CD4-positive, CD25-positive, alpha-beta regulatory T cell (primary cell): ENCODE results near the gene MLLT6. TPM values are rescaled to one million over a fixed set of nuclear protein-coding genes. Genes with fewer than 3 reads are reported as not detected.

Source experiments
- ATAC-seq, 2 donors: fragments of 150-1000 bp; cut with Tn5 transposase; one replicate each; pipeline ENCODE4 v1.10.0; 2021; ENCODE audit warnings: low read depth in 2 of 2, moderate number of reproducible peaks in 2 of 2, moderate library complexity in 1 of 2
- DNase-seq, 3 donors: peaks; one replicate each; pipeline versions ENCODE4 v3.0.0 to v3.0.0-alpha.2; 2012 to 2022; ENCODE audit warnings: mixed read lengths in 1 of 3
- H3K27ac ChIP-seq: one replicate; pipeline ENCODE4 v1.7.0; 2013; ENCODE audit warnings: mild to moderate bottlenecking, low read length; ENCODE audit not compliant: insufficient read depth, poor library complexity, severe bottlenecking
- H3K27me3 ChIP-seq: one replicate; pipeline ENCODE4 v1.7.0; 2013; ENCODE audit warnings: low read length; ENCODE audit not compliant: control insufficient read depth, insufficient read depth
- H3K36me3 ChIP-seq: one replicate; pipeline ENCODE4 v1.7.0; 2013; ENCODE audit warnings: mild to moderate bottlenecking, low read length, moderate library complexity; ENCODE audit not compliant: control insufficient read depth, insufficient read depth
- H3K4me1 ChIP-seq: 2 replicates; pipeline ENCODE4 v1.7.0; 2013; ENCODE audit warnings: mild to moderate bottlenecking, low read length; ENCODE audit not compliant: insufficient read depth, control insufficient read depth, poor library complexity, severe bottlenecking
- H3K4me3 ChIP-seq: one replicate; pipeline ENCODE4 v1.7.0; 2013; ENCODE audit warnings: low read depth, mild to moderate bottlenecking, low read length, moderate library complexity
- H3K9me3 ChIP-seq, 2 experiments: 1 replicate in 1 of 2; 2 replicates in 1 of 2; pipeline ENCODE4 v1.7.0; 2013; ENCODE audit warnings: low read length in 2 of 2, mild to moderate bottlenecking in 1 of 2, moderate library complexity in 1 of 2; ENCODE audit not compliant: control insufficient read depth in 2 of 2
- H3K27ac Mint-ChIP-seq, 3 donors: one replicate each; pipeline ENCODE4 v1.8.0; 2020 to 2022; ENCODE audit warnings: mild to moderate bottlenecking in 3 of 3, mixed read lengths in 3 of 3, moderate library complexity in 2 of 3
- H3K27me3 Mint-ChIP-seq: one replicate; pipeline ENCODE4 v1.8.0; 2022; ENCODE audit warnings: mild to moderate bottlenecking, mixed read lengths
- H3K36me3 Mint-ChIP-seq: one replicate; pipeline ENCODE4 v1.8.0; 2020; ENCODE audit warnings: mixed read lengths
- H3K4me1 Mint-ChIP-seq, 4 donors: one replicate each; pipeline ENCODE4 v1.8.0; 2020 to 2022; ENCODE audit warnings: mixed read lengths in 4 of 4, mild to moderate bottlenecking in 1 of 4
- H3K4me3 Mint-ChIP-seq, 4 donors: one replicate each; pipeline ENCODE4 v1.8.0; 2020 to 2022; ENCODE audit warnings: mild to moderate bottlenecking in 4 of 4, mixed read lengths in 4 of 4, moderate library complexity in 3 of 4
- H3K9me3 Mint-ChIP-seq, 7 donors: one replicate each; pipeline ENCODE4 v1.8.0; 2020 to 2022; ENCODE audit warnings: mixed read lengths in 7 of 7, mild to moderate bottlenecking in 3 of 7, moderate library complexity in 2 of 7
- polyA plus RNA-seq, 4 donors: library from polyadenylated mRNA; unstranded; fragments of 300-500 nt; fragmentation: Illumina TruSeq; gene quantifications; one replicate each; pipeline ENCODE4 v1.2.3, GENCODE V29; 2021
- total RNA-seq: library from RNA; stranded (reverse); gene quantifications from one replicate; pipeline ENCODE4 v1.2.3, GENCODE V29; 2022

The MLLT6 gene
- total and polyA plus RNA-seq, 5 donors from 2014 or later: 5.2 to 361 (median 6.7) TPM

DNA sequence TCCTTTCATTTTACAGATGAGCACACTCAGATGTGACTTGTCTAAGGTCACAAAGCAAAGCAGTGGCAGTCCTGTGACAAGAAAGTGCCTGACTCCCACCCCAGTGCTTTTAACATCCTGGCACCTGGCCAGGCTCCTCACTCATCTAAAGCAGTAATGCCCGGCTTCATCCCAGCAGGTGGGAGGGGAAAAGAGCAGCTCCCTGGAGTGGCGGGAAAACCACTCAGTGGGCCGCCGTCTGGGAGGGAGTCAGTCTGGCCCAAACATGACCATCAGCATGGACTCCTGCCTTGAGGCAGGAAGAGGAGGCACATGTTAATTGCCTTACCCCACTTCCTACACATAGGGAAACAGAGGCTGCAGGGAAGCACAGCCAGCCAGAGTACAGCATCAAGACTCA is 40.5 kb downstream of the MLLT6 start:
- H3K36me3 Mint-ChIP-seq: peaks cover 8% of the 10 kb centered on the region
- peaks cover 0 to 30% (median 4%) of the 10 kb centered on the region in 4 donors for H3K4me1 Mint-ChIP-seq
- ATAC-seq (no peak), DNase-seq (no peak)
- H3K27ac Mint-ChIP-seq: no peak overlapping the region
- peak overlapping the region in 1 of 4 donors; percentile 58 for H3K4me3 Mint-ChIP-seq
- H3K4me1 ChIP-seq: peaks cover 34% of the 10 kb centered on the region
- H3K9me3 Mint-ChIP-seq: peaks cover 0 to 2% (median 0%) of the 10 kb centered on the region in 7 donors
- H3K27ac ChIP-seq: no peak overlapping the region
- H3K36me3 ChIP-seq: no peaks in the 10 kb centered on the region
- H3K4me3 ChIP-seq: no peak overlapping the region
- no peaks in the 10 kb centered on the region for H3K9me3 ChIP-seq
- H3K27me3 Mint-ChIP-seq: peaks cover 38% of the 10 kb centered on the region
- H3K27me3 ChIP-seq: peaks cover 11% of the 10 kb centered on the region

DNA sequence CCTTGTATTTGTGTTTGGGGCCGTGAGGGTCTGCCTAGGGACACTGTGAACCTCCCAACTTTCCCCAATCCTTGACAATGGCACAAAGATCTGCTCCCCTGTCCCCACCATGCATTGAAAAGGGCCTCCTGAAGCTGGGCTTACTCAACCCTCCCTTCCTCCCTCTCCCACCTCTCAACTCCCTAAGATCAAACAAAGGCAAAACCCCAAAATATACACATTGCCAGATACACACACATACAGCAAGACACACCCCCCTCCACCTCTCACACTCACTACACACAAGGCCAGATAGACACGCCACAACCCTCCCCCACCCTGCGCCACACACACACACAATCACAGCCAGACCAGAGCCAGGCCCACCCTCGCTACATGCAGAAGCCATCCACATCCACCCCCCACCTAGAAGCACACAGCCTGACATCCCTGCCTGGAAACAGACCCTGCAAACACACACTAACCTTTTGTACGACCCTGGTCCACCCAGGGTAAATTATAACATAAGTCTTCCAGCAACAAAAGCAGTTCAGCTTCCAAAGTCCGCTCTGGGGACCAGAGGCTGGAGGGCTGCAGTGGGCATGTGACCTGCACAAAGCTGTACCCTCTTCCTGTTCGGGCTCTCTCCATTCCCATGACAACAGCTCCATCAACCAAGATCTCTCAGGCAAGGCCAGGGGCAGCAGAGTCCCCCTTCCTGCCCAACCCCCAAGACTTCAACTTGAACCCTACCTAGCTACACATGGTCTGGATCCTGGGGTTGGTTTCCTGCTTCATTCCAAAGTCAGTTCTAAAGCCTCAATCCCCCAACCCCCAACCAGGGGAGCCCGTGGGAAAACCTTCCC is 41.2 kb downstream of the MLLT6 start:
- Histone ChIP-seq H3K27ac (no peak overlapping the region), H3K36me3 (no peaks in the 10 kb centered on the region), H3K9me3 (no peaks in the 10 kb centered on the region), H3K4me3 (no peak overlapping the region), H3K4me1 (peaks cover 41% of the 10 kb centered on the region), H3K27me3 (peaks cover 18% of the 10 kb centered on the region)
- DNase-seq (no peak), ATAC-seq (no peak)
- Mint-ChIP-seq H3K27me3 (peaks cover 44% of the 10 kb centered on the region), H3K4me1 (peaks cover 5 to 37% (median 10%) of the 10 kb centered on the region in 4 donors), H3K27ac (peak overlapping the region in 2 of 3 donors; percentile 4 to 42), H3K9me3 (peaks cover 0 to 2% (median 0%) of the 10 kb centered on the region in 7 donors), H3K4me3 (peak overlapping the region; percentile 58 to 88 (median 62)), H3K36me3 (peaks cover 8% of the 10 kb centered on the region)

- peaks cover 7 to 44% (median 15%) of the 10 kb centered on the region in 4 donors for H3K4me1 Mint-ChIP-seq
- DNase-seq (no peak), ATAC-seq (no peak)
- no peak overlapping the region for H3K27ac Mint-ChIP-seq
- peaks cover 52% of the 10 kb centered on the region for H3K27me3 Mint-ChIP-seq
- H3K4me3 ChIP-seq: no peak overlapping the region
- H3K27ac ChIP-seq: no peak overlapping the region
- no peaks in the 10 kb centered on the region for H3K9me3 ChIP-seq
- peaks cover 45% of the 10 kb centered on the region for H3K4me1 ChIP-seq
- H3K36me3 Mint-ChIP-seq: peaks cover 12% of the 10 kb centered on the region
- no peaks in the 10 kb centered on the region for H3K36me3 ChIP-seq
- peaks cover 20% of the 10 kb centered on the region for H3K27me3 ChIP-seq
- peaks cover 0 to 3% (median 0%) of the 10 kb centered on the region in 7 donors for H3K9me3 Mint-ChIP-seq
- H3K4me3 Mint-ChIP-seq: peak overlapping the region; percentile 55 to 88 (median 62)
These were observed 41.9 kb downstream of the MLLT6 start for GRCh38 chr17:38746849-38747462.

GRCh38 chr17:38747463-38748148 is 42.5 kb downstream of the MLLT6 start:
- no peak for ATAC-seq
- Histone ChIP-seq H3K36me3 (no peaks in the 10 kb centered on the region), H3K27ac (no peak overlapping the region), H3K4me3 (no peak overlapping the region), H3K27me3 (peaks cover 20% of the 10 kb centered on the region), H3K9me3 (no peaks in the 10 kb centered on the region), H3K4me1 (peaks cover 49% of the 10 kb centered on the region)
- H3K27ac Mint-ChIP-seq: no peak overlapping the region
- peak overlapping the region in 3 of 4 donors; percentile 53 to 72 (median 54) for H3K4me3 Mint-ChIP-seq
- no peak for DNase-seq
- peaks cover 57% of the 10 kb centered on the region for H3K27me3 Mint-ChIP-seq
- peaks cover 0 to 3% (median 0%) of the 10 kb centered on the region in 7 donors for H3K9me3 Mint-ChIP-seq
- peaks cover 7 to 46% (median 19%) of the 10 kb centered on the region in 4 donors for H3K4me1 Mint-ChIP-seq
- peaks cover 16% of the 10 kb centered on the region for H3K36me3 Mint-ChIP-seq

DNA sequence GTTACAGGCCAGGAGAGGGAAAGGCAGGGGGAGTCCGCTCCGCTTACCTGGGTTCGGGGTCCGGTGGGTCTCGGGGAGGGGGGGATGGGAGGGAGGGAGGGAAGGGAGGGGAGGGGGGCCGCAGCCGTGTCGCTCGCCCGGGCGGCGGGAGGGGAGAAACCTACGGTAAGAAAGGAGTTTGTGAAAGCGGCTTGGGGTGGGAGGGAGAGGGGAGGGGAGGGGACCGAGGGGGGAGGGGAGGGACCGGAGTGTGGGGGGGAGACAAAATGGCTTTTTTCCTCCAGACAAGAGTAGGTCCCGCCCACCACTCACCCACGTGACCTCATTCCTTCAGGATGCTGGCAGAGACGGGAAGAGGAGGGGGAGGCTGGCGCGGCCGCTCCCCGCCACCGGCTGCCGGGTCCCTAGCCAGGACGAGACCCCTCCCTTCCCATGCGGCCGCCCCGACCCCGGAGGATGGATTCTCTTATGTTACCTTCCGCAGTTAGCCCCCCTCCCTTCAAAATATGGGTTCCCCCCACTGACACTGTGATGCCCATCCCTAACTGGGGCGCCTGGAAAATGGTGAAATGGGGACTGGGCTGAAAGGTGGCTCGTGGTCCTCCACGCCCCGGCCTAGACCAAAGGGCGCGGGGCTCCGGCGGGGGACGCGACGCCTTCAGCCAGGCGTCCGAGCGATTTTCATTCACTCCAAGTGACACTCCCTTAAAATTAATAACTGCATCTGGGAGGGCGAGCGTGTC is 43.2 kb downstream of the MLLT6 start, which contains the start of gene PCGF2:
TSS of gene PCGF2 (minus strand) at position 188 of the 743 bp plus-strand sequence. CDS start 7,934 bp downstream, outside the sequence.
- Mint-ChIP-seq H3K9me3 (peaks cover 0 to 3% (median 0%) of the 10 kb centered on the region in 7 donors), H3K27me3 (peaks cover 57% of the 10 kb centered on the region), H3K4me3 (peak within 1 kb of the TSS in 3 of 4 donors; percentile 53 to 72 (median 71)), H3K4me1 (peaks cover 7 to 53% (median 21%) of the 10 kb centered on the region in 4 donors), H3K36me3 (peaks cover 18% of the 10 kb centered on the region), H3K27ac (no peak within 1 kb of the TSS)
- Histone ChIP-seq H3K4me3 (no peak within 1 kb of the TSS), H3K4me1 (peaks cover 53% of the 10 kb centered on the region), H3K27ac (no peak within 1 kb of the TSS), H3K27me3 (peaks cover 20% of the 10 kb centered on the region), H3K36me3 (no peaks in the 10 kb centered on the region), H3K9me3 (no peaks in the 10 kb centered on the region)
- ATAC-seq: no peak
- no peak for DNase-seq

DNA sequence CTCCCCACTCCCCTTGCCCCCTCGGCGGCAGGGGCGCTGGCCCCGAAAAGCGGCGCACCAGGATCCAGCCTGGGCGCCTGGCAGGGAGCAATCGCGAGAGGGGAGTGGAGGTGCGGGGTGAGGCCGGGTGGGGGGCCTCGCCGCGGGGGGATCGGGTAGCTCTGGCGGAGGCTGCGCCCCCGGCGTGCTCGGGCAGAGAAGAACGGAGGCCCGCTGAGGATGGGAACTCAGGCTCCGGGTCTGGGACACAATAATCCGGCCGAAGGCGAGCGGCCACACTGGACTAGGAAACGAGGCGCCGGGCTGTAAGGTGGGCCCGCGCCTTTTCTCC is 43.8 kb downstream of the MLLT6 start:
- peaks cover 20% of the 10 kb centered on the region for H3K27me3 ChIP-seq
- peaks cover 22% of the 10 kb centered on the region for H3K36me3 Mint-ChIP-seq
- no peak overlapping the region for H3K27ac Mint-ChIP-seq
- H3K9me3 Mint-ChIP-seq: peaks cover 0 to 3% (median 0%) of the 10 kb centered on the region in 7 donors
- H3K9me3 ChIP-seq: no peaks in the 10 kb centered on the region
- peaks cover 58% of the 10 kb centered on the region for H3K4me1 ChIP-seq
- peaks cover 57% of the 10 kb centered on the region for H3K27me3 Mint-ChIP-seq
- peaks cover 7 to 58% (median 25%) of the 10 kb centered on the region in 4 donors for H3K4me1 Mint-ChIP-seq
- H3K36me3 ChIP-seq: no peaks in the 10 kb centered on the region
- H3K4me3 ChIP-seq: no peak overlapping the region
- H3K27ac ChIP-seq: no peak overlapping the region
- DNase-seq (no peak), ATAC-seq (no peak)
- H3K4me3 Mint-ChIP-seq: peak overlapping the region in 2 of 4 donors; percentile 7 to 67
